Vagina (tissue), 2 donors: ENCODE results near the gene NTM.

Experiments used
- CTCF ChIP-seq, 3 experiments: fragments of 450-650 bp in 2 of 3; fragments of 200-600 bp in 1 of 3; sonication (generic) in 1 of 3; IDR thresholded peaks; one replicate each; pipeline ENCODE4 v1.5.1; 2017 to 2019; ENCODE audit warnings: antibody characterized with exemption in 3 of 3, mild to moderate bottlenecking in 2 of 3, moderate library complexity in 2 of 3
- POLR2A ChIP-seq, 2 donors: fragments of 450-650 bp; IDR thresholded peaks; one replicate each; pipeline ENCODE4 v1.6.1; 2017; ENCODE audit warnings: antibody characterized with exemption in 2 of 2, mild to moderate bottlenecking in 2 of 2, moderate library complexity in 2 of 2

GRCh38 chr11:131764649-131765048, 394.2 kb downstream of the NTM start:
- TF ChIP-seq CTCF (IDR thresholded peaks at IDR 0.05), result no peak
- TF ChIP-seq POLR2A (IDR thresholded peaks at IDR 0.05), result no peak
